DND-41 (cell line): Measurements from ENCODE around the gene SIDT2.

Experiments
- EZH2 ChIP-seq: IDR thresholded peaks from 3 replicates; pipeline ENCODE4 v1.6.1; 2012; ENCODE audit warnings: borderline replicate concordance, low read depth, mild to moderate bottlenecking, moderate library complexity, low read length, inconsistent platforms; ENCODE audit not compliant: severe bottlenecking
- TF ChIP-seq, protein P1 (sequence below): IDR thresholded peaks from 2 replicates; pipeline ENCODE4 v1.5.1; 2012; ENCODE audit warnings: borderline replicate concordance, low read length, moderate library complexity, mild to moderate bottlenecking; ENCODE audit not compliant: poor library complexity, severe bottlenecking; ENCODE audit errors: extremely low read depth

- TF ChIP-seq EZH2 = no peak
- TF ChIP-seq, protein P1, sequence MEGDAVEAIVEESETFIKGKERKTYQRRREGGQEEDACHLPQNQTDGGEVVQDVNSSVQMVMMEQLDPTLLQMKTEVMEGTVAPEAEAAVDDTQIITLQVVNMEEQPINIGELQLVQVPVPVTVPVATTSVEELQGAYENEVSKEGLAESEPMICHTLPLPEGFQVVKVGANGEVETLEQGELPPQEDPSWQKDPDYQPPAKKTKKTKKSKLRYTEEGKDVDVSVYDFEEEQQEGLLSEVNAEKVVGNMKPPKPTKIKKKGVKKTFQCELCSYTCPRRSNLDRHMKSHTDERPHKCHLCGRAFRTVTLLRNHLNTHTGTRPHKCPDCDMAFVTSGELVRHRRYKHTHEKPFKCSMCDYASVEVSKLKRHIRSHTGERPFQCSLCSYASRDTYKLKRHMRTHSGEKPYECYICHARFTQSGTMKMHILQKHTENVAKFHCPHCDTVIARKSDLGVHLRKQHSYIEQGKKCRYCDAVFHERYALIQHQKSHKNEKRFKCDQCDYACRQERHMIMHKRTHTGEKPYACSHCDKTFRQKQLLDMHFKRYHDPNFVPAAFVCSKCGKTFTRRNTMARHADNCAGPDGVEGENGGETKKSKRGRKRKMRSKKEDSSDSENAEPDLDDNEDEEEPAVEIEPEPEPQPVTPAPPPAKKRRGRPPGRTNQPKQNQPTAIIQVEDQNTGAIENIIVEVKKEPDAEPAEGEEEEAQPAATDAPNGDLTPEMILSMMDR = no peak
Observed at GRCh38 chr11:117175781-117176180, 2.8 kb upstream of the SIDT2 start.
